HL-60/S4 treated with retinoic acid at 250 ng/mL for 4 days and 3 days (cell line): ENCODE data around the gene SFTPD.
"Not testable (repeated sequence)": the region's sequence is repeated elsewhere in the genome, so short reads cannot be mapped to it uniquely, and the experiment has no call there.

Experiments used
- in situ Hi-C: fragments of 300-500 bp; cut with MboI; formaldehyde crosslinking; loops from 2 replicates; pipeline ENCODE4 v1.7.0; 2022; ENCODE audit warnings: low sequenced_read_pairs

Gene SFTPD

DNA sequence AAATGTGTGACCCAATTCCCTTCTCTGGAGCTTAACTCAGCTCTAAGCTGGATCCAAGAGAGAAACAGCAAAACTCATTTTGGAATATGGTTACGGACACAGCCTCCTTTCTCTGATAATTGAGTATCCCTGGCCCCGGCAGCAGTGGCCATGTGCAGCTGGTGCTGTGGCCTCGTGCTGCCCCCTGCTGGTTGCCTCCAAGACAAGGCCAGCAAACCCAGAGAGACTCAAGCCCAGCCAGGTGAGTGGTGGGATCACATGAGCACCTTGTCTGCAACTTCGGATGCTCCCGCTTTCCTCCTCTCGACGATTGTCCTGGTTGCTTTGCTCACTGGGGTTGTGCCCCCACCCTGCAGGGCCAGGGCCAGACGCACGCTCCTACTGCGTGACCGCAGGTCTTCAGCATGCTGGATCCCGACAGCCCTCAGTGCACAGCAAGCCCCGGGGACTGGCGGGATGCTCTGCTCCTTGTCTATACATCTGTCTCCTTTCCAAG lies 19.4 kb downstream of the SFTPD start:
- in situ Hi-C loops = loop anchor here (25.0 kb wide), 1 partner anchor 392 kb away; no protein-coding TSS in a partner anchor

- in situ Hi-C loops = loop anchor here (25.0 kb wide), 1 partner anchor 391 kb away; no protein-coding TSS in a partner anchor
Observed at GRCh38 chr10:79928028-79928583, 20.8 kb downstream of the SFTPD start.

GRCh38 chr10:79927111-79927828 lies 21.6 kb downstream of the SFTPD start:
- in situ Hi-C loops = loop anchor here (25.0 kb wide), 1 partner anchor 390 kb away; no protein-coding TSS in a partner anchor

DNA sequence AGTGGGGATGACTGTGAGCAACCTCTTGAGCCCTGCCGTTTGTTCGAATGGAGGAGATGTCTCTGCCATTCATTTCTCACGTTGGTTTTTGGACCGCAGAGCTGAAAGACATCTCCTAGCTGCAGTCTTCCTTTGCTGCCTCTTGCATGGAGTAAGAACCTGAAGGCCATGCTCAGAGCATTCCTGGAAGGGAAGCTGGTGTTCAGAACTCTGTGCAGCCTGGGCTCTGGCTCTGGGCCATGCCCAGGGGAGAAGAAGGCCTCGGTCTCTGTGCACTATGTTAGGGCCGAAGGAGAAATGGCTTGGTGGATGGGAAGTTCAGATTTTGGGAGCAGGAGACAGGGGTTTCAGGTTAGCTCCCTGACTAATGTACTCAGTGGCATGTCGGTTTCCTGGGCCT lies 22.9 kb downstream of the SFTPD start:
- in situ Hi-C loops = loop anchor here (25.0 kb wide), 1 partner anchor 389 kb away; no protein-coding TSS in a partner anchor

- in situ Hi-C loops = loop anchor here (25.0 kb wide), 1 partner anchor 388 kb away; no protein-coding TSS in a partner anchor
Observed at GRCh38 chr10:79925614-79926013, 23.3 kb downstream of the SFTPD start.

DNA sequence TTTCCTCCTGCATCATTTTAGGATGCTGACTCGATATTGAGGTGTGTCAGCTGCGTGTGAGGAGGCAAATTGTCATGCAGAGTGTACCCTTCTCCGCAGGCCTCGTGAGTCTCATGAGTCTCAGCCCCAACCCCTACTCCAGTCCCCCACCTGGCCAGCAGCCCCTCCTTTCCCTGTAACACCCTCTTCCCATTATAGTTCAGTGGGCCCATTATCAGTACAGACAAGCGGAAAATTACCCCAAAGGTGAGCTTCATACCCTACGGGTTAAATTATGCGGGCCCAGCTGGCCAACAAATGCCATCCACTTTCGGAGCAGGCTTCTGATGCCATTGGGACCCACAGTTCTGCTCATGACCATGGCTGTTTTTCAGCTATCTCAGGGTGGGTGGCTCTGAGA lies 25.2 kb downstream of the SFTPD start:
- in situ Hi-C loops = no loop called here

- in situ Hi-C loops = no loop called here
Observed at GRCh38 chr10:79923145-79923544, 25.8 kb downstream of the SFTPD start.

GRCh38 chr10:79922011-79922412 lies 26.9 kb downstream of the SFTPD start:
- in situ Hi-C loops = not testable (repeated sequence)

DNA sequence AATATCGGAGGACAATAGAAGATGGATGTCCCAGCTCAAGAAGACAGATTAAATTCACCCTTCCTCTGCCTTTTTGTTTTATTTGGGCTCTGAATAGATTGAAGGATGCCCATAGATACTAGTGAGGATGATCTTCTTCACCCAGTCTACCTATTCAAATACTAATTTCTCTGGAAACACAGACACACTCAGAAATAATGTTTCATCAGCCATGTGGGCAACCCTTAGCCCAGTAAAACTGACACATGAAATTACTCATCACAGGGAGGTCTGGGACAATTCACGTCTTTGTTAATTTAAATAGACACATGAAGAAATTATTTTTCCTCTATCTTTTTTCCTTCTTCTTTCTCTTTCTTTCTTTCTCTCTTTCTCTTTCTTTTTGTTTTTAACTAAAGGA lies 33.1 kb downstream of the SFTPD start:
- in situ Hi-C loops = not testable (repeated sequence)

GRCh38 chr10:79914512-79914911 lies 34.4 kb downstream of the SFTPD start:
- in situ Hi-C loops = not testable (repeated sequence)

- in situ Hi-C loops = no loop called here
Observed at GRCh38 chr10:79910836-79911235, 38.1 kb downstream of the SFTPD start.

- in situ Hi-C loops = no loop called here
Observed at GRCh38 chr10:79910344-79910743, 38.6 kb downstream of the SFTPD start.

GRCh38 chr10:79905322-79906314 lies 43.3 kb downstream of the SFTPD start:
- in situ Hi-C loops = no loop called here

DNA sequence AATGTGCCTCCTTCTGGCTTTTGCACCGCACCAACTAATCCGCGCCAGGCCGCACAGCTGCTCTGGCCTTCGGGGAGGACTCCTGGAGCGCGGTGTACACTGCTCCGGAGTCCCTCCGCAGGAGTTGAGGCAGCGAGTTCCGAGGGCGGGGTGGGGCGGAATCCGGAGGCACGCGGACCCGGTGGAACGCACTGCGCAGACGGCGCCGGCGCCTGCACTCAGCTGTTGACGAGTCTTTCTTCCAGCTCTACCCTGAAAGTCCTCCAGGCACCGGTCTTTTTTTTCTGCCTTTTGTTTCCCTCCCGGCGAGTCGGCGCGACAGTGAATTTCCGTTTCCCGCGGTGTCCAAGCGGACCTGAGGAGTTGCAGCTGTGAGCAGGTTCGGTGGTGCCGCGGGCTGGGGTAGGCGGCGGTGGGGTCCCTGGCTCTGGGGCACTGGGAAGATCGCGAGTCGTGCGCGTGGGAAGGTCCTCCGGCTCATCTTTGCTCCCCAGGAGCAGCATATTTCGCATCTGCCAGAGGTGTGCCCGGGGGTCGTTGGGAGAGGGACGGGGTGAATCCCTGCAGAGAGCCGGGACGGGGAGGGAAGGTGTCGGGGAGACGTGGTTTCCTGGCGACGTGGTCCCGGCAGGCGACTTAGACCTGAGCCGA lies 44.1 kb downstream of the SFTPD start:
- in situ Hi-C loops = no loop called here

- in situ Hi-C loops = not testable (repeated sequence)
Observed at GRCh38 chr10:79901571-79901970, 47.3 kb downstream of the SFTPD start.

DNA sequence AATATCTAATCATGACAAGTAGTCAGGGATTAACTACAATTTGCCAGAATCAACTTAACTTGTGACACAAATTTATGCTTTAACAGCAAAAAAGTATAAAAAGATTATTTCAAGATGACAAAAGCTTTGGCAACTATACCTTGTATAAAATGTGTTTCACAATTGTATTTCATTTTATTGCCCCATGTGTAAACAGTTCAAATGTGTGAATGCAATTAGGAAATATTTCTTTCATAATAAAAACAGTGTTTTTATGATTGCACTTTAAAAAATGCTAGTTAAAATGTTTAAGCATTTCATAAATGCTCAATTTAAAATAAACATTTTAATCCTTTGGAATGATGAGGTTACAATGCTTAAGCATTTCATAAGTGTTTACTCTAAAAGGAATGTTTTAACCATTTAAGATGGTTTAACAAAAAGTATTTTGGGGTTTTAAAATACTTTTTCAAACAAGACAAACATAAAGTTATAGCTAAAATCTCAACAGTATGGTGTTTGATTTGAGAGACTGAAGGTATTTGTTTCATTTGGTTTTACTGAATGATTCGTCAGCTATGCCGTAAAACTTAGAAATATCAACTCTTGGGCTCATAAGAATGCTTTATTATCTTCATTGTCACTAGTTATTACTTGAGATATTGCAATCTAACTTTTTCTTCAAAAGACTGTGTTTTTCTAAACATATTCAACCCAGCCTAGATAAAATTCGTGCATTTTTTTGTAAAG lies 50.1 kb downstream of the SFTPD start:
- in situ Hi-C loops = no loop called here

- in situ Hi-C loops = not testable (repeated sequence)
Observed at GRCh38 chr10:79892896-79893295, 56.0 kb downstream of the SFTPD start.

- in situ Hi-C loops = no loop called here
Observed at GRCh38 chr10:79890469-79890868, 58.4 kb downstream of the SFTPD start.

GRCh38 chr10:79888984-79889383 lies 59.9 kb downstream of the SFTPD start:
- in situ Hi-C loops = not testable (repeated sequence)
